HepG2 (cell line): ENCODE results near the gene AGER. TPM values are rescaled to one million over a fixed set of nuclear protein-coding genes. Genes with fewer than 3 reads are reported as not detected.
A peak's percentile ranks its signal among the peaks of the same experiment; 100 is the strongest.

ENCODE experiments used
- ATAC-seq: fragments of 200-7000 bp; cut with Tn5 transposase; 3 replicates; pipeline ENCODE4 v1.9.1; 2020; ENCODE audit warnings: mild to moderate bottlenecking, moderate library complexity
- BruUV-seq: library from RNA; stranded (reverse); fragments of 400-500 nt; replicated peaks from 2 replicates; lab custom pipeline; 2021; lab: Mats Ljungman, UMichigan
- CTCF ChIA-PET: fragments of 300-600 bp; formaldehyde crosslinking; extraction: SDS; loops from one replicate; lab custom pipeline; 2021; ENCODE audit warnings: low total read pairs, inconsistent platforms, low intra/inter-chr PET ratio; lab: Yijun Ruan, JAX
- POLR2A ChIA-PET: fragments of 350-600 bp; sonication (Branson Sonifier 250); formaldehyde crosslinking; loops from one replicate; lab custom pipeline; 2020; ENCODE audit warnings: antibody characterized with exemption, inconsistent platforms; lab: Yijun Ruan, JAX
- DNase-seq: peaks from one replicate; pipeline ENCODE4 v3.0.0-alpha.2; 2015; ENCODE audit warnings: low spot score
- FAIRE-seq: peaks from 3 replicates; lab custom pipeline; 2011; peaks lifted over from hg19 to GRCh38; lab: Jason Lieb, UNC
- H2AFZ ChIP-seq: one replicate; pipeline ENCODE4 v1.6.1; 2011; ENCODE audit warnings: low read length, inconsistent platforms
- H3K27ac ChIP-seq: fragments of 300-600 bp; 3 replicates; pipeline ENCODE4 v1.8.0; 2011; ENCODE audit warnings: mixed run types, mild to moderate bottlenecking, mixed read lengths, low read length, inconsistent platforms; ENCODE audit not compliant: insufficient read depth; ENCODE audit errors: extremely low read length
- H3K27me3 ChIP-seq, 2 experiments: fragments of 200-600 bp in 1 of 2; 2 replicates in 1 of 2; 3 replicates in 1 of 2; pipeline versions ENCODE4 v1.6.0 to v1.8.0; 2011; ENCODE audit warnings: low read length in 2 of 2, mild to moderate bottlenecking in 2 of 2, moderate library complexity in 2 of 2, inconsistent platforms in 1 of 2; ENCODE audit not compliant: insufficient read depth in 2 of 2, control insufficient read depth in 1 of 2
- H3K36me3 ChIP-seq, 2 experiments: fragments of 200-600 bp in 1 of 2; replicated peaks in 1 of 2; 2 replicates in 1 of 2; 3 replicates in 1 of 2; pipeline versions ENCODE4 v1.5.1 to v1.8.0; 2011; ENCODE audit warnings: low read length in 2 of 2, inconsistent platforms in 1 of 2; ENCODE audit not compliant: insufficient read depth in 2 of 2, control insufficient read depth in 1 of 2
- H3K4me1 ChIP-seq: 2 replicates; pipeline ENCODE4 v1.5.1; 2012; ENCODE audit warnings: low read length, inconsistent platforms; ENCODE audit not compliant: insufficient read depth
- H3K4me2 ChIP-seq: 2 replicates; pipeline ENCODE4 v1.6.0; 2011; ENCODE audit warnings: low read depth, low read length, inconsistent platforms
- H3K4me3 ChIP-seq, 3 experiments: fragments of 200-600 bp in 1 of 3; sonication (generic), shearing (Covaris generic) in 1 of 3; replicated peaks in 1 of 3; 2 replicates each; pipeline ENCODE4 v1.5.1; 2011 to 2016; ENCODE audit warnings: low read length in 3 of 3, inconsistent platforms in 2 of 3, low read depth in 2 of 3, mild to moderate bottlenecking in 2 of 3, control low read depth in 1 of 3, mixed read lengths in 1 of 3; ENCODE audit not compliant: insufficient read depth in 1 of 3
- H3K79me2 ChIP-seq: one replicate; pipeline ENCODE4 v1.6.1; 2011; ENCODE audit warnings: low read length, inconsistent platforms; ENCODE audit not compliant: insufficient read depth
- H3K9ac ChIP-seq: 2 replicates; pipeline ENCODE4 v1.6.0; 2011; ENCODE audit warnings: mild to moderate bottlenecking, low read depth, low read length, inconsistent platforms; ENCODE audit not compliant: insufficient read depth
- H3K9me3 ChIP-seq: 2 replicates; pipeline ENCODE4 v1.5.1; 2012; ENCODE audit warnings: mild to moderate bottlenecking, low read length
- H4K20me1 ChIP-seq: 2 replicates; pipeline ENCODE4 v1.6.0; 2011; ENCODE audit warnings: inconsistent platforms, mild to moderate bottlenecking, low read length, moderate library complexity; ENCODE audit not compliant: insufficient read depth
- CCDC6 ChIP-seq: sonication (generic); formaldehyde crosslinking; IDR thresholded peaks from 2 replicates; pipeline ENCODE4 v1.8.1; 2022; ENCODE audit warnings: mild to moderate bottlenecking, missing genetic modification reagents, moderate library complexity
- CEBPB ChIP-seq: IDR thresholded peaks from 2 replicates; pipeline ENCODE4 v1.6.1; 2011; ENCODE audit warnings: low read depth, low read length, improper control_type of control experiment, borderline replicate concordance
- DR1 ChIP-seq: sonication (generic); formaldehyde crosslinking; IDR thresholded peaks from 2 replicates; pipeline ENCODE4 v1.8.0; 2021; ENCODE audit warnings: mild to moderate bottlenecking, missing genetic modification reagents, inconsistent platforms
- GPBP1L1 ChIP-seq: sonication (generic); formaldehyde crosslinking; IDR thresholded peaks from 2 replicates; pipeline ENCODE4 v1.5.0; 2020; ENCODE audit warnings: mild to moderate bottlenecking, missing genetic modification reagents
- KLF15 ChIP-seq: sonication (generic); formaldehyde crosslinking; IDR thresholded peaks from 2 replicates; pipeline ENCODE4 v1.8.1; 2023; ENCODE audit warnings: borderline replicate concordance, mild to moderate bottlenecking, inconsistent platforms, missing genetic modification reagents, mixed read lengths
- MAFF ChIP-seq: IDR thresholded peaks from 2 replicates; pipeline ENCODE4 v1.6.1; 2011; ENCODE audit warnings: low read depth, low read length, improper control_type of control experiment
- MED1 ChIP-seq: sonication (generic); formaldehyde crosslinking; IDR thresholded peaks from 2 replicates; pipeline ENCODE4 v1.4.0; 2020; ENCODE audit warnings: missing genetic modification reagents
- NFATC3 ChIP-seq: sonication (generic); formaldehyde crosslinking; IDR thresholded peaks from 2 replicates; pipeline ENCODE4 v1.5.1; 2020; ENCODE audit warnings: mild to moderate bottlenecking, missing genetic modification reagents
- RCOR2 ChIP-seq: IDR thresholded peaks from 2 replicates; pipeline ENCODE4 v1.6.1; 2016; ENCODE audit warnings: missing biosample characterization, missing genetic modification reagents
- SNRNP70 ChIP-seq: fragments of 200-400 bp; formaldehyde crosslinking; IDR thresholded peaks from 2 replicates; pipeline ENCODE4 v1.6.1; 2017; ENCODE audit warnings: mild to moderate bottlenecking, low read depth, low read length, moderate library complexity
- SP5 ChIP-seq: IDR thresholded peaks from 2 replicates; pipeline ENCODE4 v1.6.1; 2016; ENCODE audit warnings: low read depth, borderline replicate concordance
- TBX3 ChIP-seq: fragments of 450-650 bp; IDR thresholded peaks from 2 replicates; pipeline ENCODE4 v1.6.1; 2017; ENCODE audit warnings: antibody characterized with exemption, mild to moderate bottlenecking, inconsistent platforms, borderline replicate concordance
- U2AF2 ChIP-seq: fragments of 200-400 bp; formaldehyde crosslinking; IDR thresholded peaks from 2 replicates; pipeline ENCODE4 v1.6.1; 2017; ENCODE audit warnings: low read depth, mild to moderate bottlenecking, low read length
- ZNF232 ChIP-seq: sonication (generic); formaldehyde crosslinking; IDR thresholded peaks from 2 replicates; pipeline ENCODE4 v1.4.0; 2020; ENCODE audit warnings: missing genetic modification reagents, borderline replicate concordance
- ZNF282 ChIP-seq: fragments of 450-650 bp; IDR thresholded peaks from 2 replicates; pipeline ENCODE4 v1.6.1; 2018; ENCODE audit not compliant: partially characterized antibody
- ZNF33A ChIP-seq: sonication (generic); formaldehyde crosslinking; IDR thresholded peaks from 2 replicates; pipeline ENCODE4 v1.5.1; 2020; ENCODE audit warnings: missing genetic modification reagents, mild to moderate bottlenecking, moderate library complexity, borderline replicate concordance
- ZNF343 ChIP-seq: sonication (generic); formaldehyde crosslinking; IDR thresholded peaks from 2 replicates; pipeline ENCODE4 v1.4.0; 2020; ENCODE audit warnings: mild to moderate bottlenecking, missing genetic modification reagents
- ZNF546 ChIP-seq: sonication (generic); formaldehyde crosslinking; conservative IDR thresholded peaks from 2 replicates; pipeline ENCODE4 v1.8.1; 2023; ENCODE audit warnings: mild to moderate bottlenecking, missing genetic modification reagents
- ZNF547 ChIP-seq: sonication (generic); formaldehyde crosslinking; IDR thresholded peaks from 2 replicates; pipeline ENCODE4 v1.5.1; 2020; ENCODE audit warnings: mild to moderate bottlenecking, missing genetic modification reagents
- ZNF766 ChIP-seq: sonication (generic); formaldehyde crosslinking; IDR thresholded peaks from 2 replicates; pipeline ENCODE4 v1.5.0; 2020; ENCODE audit warnings: missing genetic modification reagents, borderline replicate concordance
- WGBS: methylation state at CpG from one replicate; pipeline ENCODE4 v1.1.6; 2017; ENCODE audit warnings: low lambda C conversion rate; 5-methylcytosine and 5-hydroxymethylcytosine counted together
- in situ Hi-C: cut with HindIII; loops from 2 replicates; pipeline ENCODE4 v1.10.0; 2017; ENCODE audit warnings: low pct_unique_long_range_greater_than_20kb; ENCODE audit not compliant: extremely low pct_ligation_motif_present
- intact Hi-C: fragments of 100-400 bp; cut with micrococcal nuclease; formaldehyde crosslinking; loops from one replicate; pipeline ENCODE4 v1.10.0; 2022; ENCODE audit not compliant: unreplicated experiment
- polyA plus RNA-seq, 8 experiments: library from polyadenylated mRNA; depleted of rRNA in 3 of 8; stranded (reverse) in 7 of 8; unstranded in 1 of 8; fragments of >200 nt; fragmentation: Illumina TruSeq in 4 of 8; extraction: Trizol in 4 of 8; gene quantifications; 2 replicates each; pipeline versions ENCODE4 v1.2.1 to v1.2.3, GENCODE V29; 2011 to 2016; ENCODE audit warnings: low read depth in 4 of 8, missing spikeins in 1 of 8, mixed read lengths in 1 of 8; ENCODE audit not compliant: insufficient read depth in 1 of 8
- total RNA-seq, 5 experiments: library from RNA; depleted of rRNA; stranded (reverse); fragments of >200 nt; fragmentation: Illumina TruSeq; extraction: Trizol; gene quantifications; 2 replicates each; pipeline ENCODE4 v1.2.3, GENCODE V29; 2016; ENCODE audit warnings: low read depth in 1 of 5
- TF ChIP-seq, protein P1 (sequence below): sonication (generic); formaldehyde crosslinking; IDR thresholded peaks from 2 replicates; pipeline ENCODE4 v1.5.0; 2020; ENCODE audit warnings: missing genetic modification reagents, mild to moderate bottlenecking, borderline replicate concordance
- TF ChIP-seq, protein P2 (sequence below): sonication (generic); formaldehyde crosslinking; IDR thresholded peaks from 2 replicates; pipeline ENCODE4 v1.4.0; 2020; ENCODE audit warnings: missing genetic modification reagents, borderline replicate concordance

Gene AGER
- total and polyA plus RNA-seq, 2 of the 13 experiments (the other 11 are each of a cell fraction or from before 2014, with no cell fraction given), result 1.9 to 5.1 TPM

DNA sequence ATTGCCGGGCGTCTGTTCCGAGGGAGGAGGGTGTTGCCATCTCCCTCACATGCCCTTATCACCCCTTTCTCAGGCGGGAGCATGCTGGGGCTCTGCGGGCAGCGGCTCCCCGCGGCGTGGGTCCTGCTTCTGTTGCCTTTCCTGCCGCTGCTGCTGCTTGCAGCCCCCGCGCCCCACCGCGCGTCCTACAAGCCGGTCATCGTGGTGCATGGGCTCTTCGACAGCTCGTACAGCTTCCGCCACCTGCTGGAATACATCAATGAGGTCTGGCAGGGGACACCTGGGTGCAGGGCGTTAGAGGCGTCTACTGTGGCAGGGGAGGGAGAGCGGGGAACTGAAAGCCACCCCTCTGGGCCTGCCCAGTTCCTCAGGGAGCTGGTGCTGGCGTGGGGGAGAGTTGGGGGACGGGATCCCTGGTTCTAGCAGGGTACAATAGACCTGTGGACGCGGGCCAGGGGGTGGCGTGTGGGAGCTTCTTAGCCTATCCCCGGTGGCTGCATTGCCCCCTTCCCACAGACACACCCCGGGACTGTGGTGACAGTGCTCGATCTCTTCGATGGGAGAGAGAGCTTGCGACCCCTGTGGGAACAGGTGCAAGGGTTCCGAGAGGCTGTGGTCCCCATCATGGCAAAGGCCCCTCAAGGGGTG is 29.4 kb downstream of the AGER start:
- CTCF ChIA-PET, result interaction anchor here (1.0 to 4.3 kb wide), 6 partner anchors 27 to 106 kb away, joined by 4 to 97 read pairs (median 4); partner anchors contain the start of gene ATF6B
- ATAC-seq, result peak; percentile 89
- Histone ChIP-seq H3K4me3 (peak overlapping the region; percentile 78 to 91 (median 88)), H2AFZ (peak overlapping the region; percentile 37), H3K27me3 (no peaks in the 10 kb centered on the region; a peak in 1 of 5 replicates), H3K4me1 (peaks cover 28% of the 10 kb centered on the region), H3K9ac (peak overlapping the region; percentile 91), H3K9me3 (no peaks in the 10 kb centered on the region), H3K36me3 (peaks cover 18 to 32% of the 10 kb centered on the region in 2 experiments), H3K27ac (peak overlapping the region; percentile 88), H3K4me2 (peak overlapping the region; percentile 94), H3K79me2 (peaks cover 17% of the 10 kb centered on the region), H4K20me1 (no peaks in the 10 kb centered on the region)
- intact Hi-C loops (loop anchor here (1.0 kb wide), 5 partner anchors 24 to 67 kb away; partner anchors contain the start of genes FKBPL and RNF5), in situ Hi-C loops (loop anchor here (5.0 kb wide), 1 partner anchor 37 kb away; no protein-coding TSS in a partner anchor)
- 5% methylated on average over 30 of the region's 34 CpGs for WGBS
- POLR2A ChIA-PET, result interaction anchor here (0.9 to 1.3 kb wide), 8 partner anchors 10 to 817 kb away, joined by 3 to 8 read pairs (median 4); partner anchors contain the start of genes AGPAT1, ATF6B, EGFL8 and PBX2
- peak; percentile 86 for DNase-seq
- FAIRE-seq, result peak; percentile 59
- TSS peak; percentile 75 for BruUV-seq
- TF ChIP-seq CEBPB (no peak), ZNF547 (CRISPR knock-in tag) (peak; percentile 66; the same call in 1 of the 2 replicates), NFATC3 (CRISPR knock-in tag) (no peak), TBX3 (no peak), RCOR2 (no peak), DR1 (CRISPR knock-in tag) (no peak), ZNF33A (CRISPR knock-in tag) (no peak), ZNF282 (no peak), GPBP1L1 (CRISPR knock-in tag) (no peak), SNRNP70 (no peak), CCDC6 (CRISPR knock-in tag) (peak; percentile 85; the same call in 1 of the 2 replicates), ZNF232 (CRISPR knock-in tag) (no peak), ZNF546 (CRISPR knock-in tag) (no peak), MAFF (no peak), ZNF343 (CRISPR knock-in tag) (no peak), U2AF2 (no peak), ZNF766 (CRISPR knock-in tag) (no peak), KLF15 (CRISPR knock-in tag) (no peak), SP5 (CRISPR knock-in tag) (no peak; the same call in 1 of the 2 replicates), MED1 (CRISPR knock-in tag) (no peak; the same call in 1 of the 2 replicates)
- TF ChIP-seq, protein P1, sequence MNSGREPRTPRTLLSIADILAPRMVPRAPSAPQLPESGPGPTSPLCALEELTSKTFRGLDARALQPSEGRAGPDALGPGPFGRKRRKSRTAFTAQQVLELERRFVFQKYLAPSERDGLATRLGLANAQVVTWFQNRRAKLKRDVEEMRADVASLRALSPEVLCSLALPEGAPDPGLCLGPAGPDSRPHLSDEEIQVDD, result no peak
- TF ChIP-seq, protein P2, sequence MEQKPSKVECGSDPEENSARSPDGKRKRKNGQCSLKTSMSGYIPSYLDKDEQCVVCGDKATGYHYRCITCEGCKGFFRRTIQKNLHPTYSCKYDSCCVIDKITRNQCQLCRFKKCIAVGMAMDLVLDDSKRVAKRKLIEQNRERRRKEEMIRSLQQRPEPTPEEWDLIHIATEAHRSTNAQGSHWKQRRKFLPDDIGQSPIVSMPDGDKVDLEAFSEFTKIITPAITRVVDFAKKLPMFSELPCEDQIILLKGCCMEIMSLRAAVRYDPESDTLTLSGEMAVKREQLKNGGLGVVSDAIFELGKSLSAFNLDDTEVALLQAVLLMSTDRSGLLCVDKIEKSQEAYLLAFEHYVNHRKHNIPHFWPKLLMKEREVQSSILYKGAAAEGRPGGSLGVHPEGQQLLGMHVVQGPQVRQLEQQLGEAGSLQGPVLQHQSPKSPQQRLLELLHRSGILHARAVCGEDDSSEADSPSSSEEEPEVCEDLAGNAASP (CRISPR knock-in tag), result peak; percentile 66
